Muscle layer of colon (tissue), 2 donors: ENCODE data around the gene CYB561D1.

Source experiments
- H3K27ac ChIP-seq: one replicate; pipeline ENCODE4 v1.7.0; 2013; ENCODE audit warnings: low read depth, mild to moderate bottlenecking, low read length, moderate library complexity
- H3K27me3 ChIP-seq, 2 donors: one replicate each; pipeline ENCODE4 v1.7.0; 2013; ENCODE audit warnings: low read length in 2 of 2, mild to moderate bottlenecking in 2 of 2; ENCODE audit not compliant: insufficient read depth in 2 of 2, control insufficient read depth in 1 of 2
- H3K36me3 ChIP-seq: one replicate; pipeline ENCODE4 v1.7.0; 2013; ENCODE audit warnings: mild to moderate bottlenecking, low read length; ENCODE audit not compliant: insufficient read depth
- H3K4me1 ChIP-seq: one replicate; pipeline ENCODE4 v1.7.0; 2013; ENCODE audit warnings: mild to moderate bottlenecking, low read length; ENCODE audit not compliant: insufficient read depth
- H3K4me3 ChIP-seq, 2 donors: one replicate each; pipeline ENCODE4 v1.7.0; 2013; ENCODE audit warnings: low read length in 2 of 2, low read depth in 1 of 2, mild to moderate bottlenecking in 1 of 2, moderate library complexity in 1 of 2
- H3K9ac ChIP-seq: one replicate; pipeline ENCODE4 v1.7.0; 2013; ENCODE audit warnings: low read length
- H3K9me3 ChIP-seq: one replicate; pipeline ENCODE4 v1.7.0; 2013; ENCODE audit warnings: mild to moderate bottlenecking, low read length
- donor health status: abdominal sarcoma.
- donor health status: Adenocarcinoma of cecum.

Gene CYB561D1

DNA sequence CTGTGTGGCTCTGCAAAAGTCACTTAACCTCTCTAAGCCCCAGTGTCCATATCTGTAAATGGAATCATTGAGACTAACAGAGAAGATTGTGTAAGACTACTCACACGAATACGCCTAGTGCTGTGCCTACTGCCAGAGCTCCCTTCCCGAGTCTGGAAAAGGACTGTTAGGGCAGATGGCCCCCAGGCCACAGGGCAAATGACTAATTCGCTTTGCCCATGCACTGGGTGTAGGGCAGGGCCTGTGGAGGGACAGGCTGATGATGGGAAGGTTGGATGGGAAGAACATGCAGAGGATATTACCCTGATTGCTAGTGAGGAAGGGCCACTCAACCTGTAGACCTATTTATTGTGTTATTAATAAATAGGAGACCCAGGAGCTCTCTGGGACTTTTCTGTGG is 41.6 kb downstream of the CYB561D1 start:
- Histone ChIP-seq H3K9me3 (no peaks in the 10 kb centered on the region), H3K4me1 (peaks cover 30% of the 10 kb centered on the region), H3K36me3 (no peaks in the 10 kb centered on the region), H3K27ac (no peak overlapping the region), H3K9ac (no peak overlapping the region), H3K4me3 (no peak overlapping the region), H3K27me3 (no peaks in the 10 kb centered on the region)

DNA sequence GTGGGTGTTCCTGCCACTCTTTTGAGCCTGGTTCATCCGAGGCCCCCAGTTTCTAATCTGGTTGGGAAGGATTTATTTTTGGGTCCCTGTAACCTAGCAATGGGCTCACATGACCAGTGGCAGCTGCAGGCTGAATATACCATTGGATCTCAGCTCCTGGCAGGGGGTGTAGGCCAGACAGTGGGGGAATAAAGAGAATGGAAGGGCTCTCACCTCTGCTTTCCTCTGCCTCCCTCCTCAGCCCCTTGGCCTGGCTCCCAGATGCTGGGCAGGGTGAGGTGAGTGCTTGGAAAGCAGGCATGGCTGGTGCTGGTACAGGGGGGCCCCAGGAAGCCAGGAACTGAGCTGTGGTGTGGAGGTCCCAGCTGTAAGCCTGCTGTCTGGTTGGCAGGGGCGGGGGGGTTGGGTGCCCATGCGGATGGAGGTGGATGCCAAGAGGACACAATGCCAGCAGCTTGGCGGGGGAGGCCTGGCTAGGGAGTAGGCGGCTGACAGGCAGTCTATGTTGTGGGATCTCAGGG is 42.1 kb downstream of the CYB561D1 start:
- Histone ChIP-seq H3K9me3 (no peaks in the 10 kb centered on the region), H3K9ac (no peak overlapping the region), H3K27me3 (no peaks in the 10 kb centered on the region), H3K36me3 (no peaks in the 10 kb centered on the region), H3K4me3 (no peak overlapping the region), H3K27ac (peak overlapping the region; percentile 54), H3K4me1 (peaks cover 30% of the 10 kb centered on the region)

DNA sequence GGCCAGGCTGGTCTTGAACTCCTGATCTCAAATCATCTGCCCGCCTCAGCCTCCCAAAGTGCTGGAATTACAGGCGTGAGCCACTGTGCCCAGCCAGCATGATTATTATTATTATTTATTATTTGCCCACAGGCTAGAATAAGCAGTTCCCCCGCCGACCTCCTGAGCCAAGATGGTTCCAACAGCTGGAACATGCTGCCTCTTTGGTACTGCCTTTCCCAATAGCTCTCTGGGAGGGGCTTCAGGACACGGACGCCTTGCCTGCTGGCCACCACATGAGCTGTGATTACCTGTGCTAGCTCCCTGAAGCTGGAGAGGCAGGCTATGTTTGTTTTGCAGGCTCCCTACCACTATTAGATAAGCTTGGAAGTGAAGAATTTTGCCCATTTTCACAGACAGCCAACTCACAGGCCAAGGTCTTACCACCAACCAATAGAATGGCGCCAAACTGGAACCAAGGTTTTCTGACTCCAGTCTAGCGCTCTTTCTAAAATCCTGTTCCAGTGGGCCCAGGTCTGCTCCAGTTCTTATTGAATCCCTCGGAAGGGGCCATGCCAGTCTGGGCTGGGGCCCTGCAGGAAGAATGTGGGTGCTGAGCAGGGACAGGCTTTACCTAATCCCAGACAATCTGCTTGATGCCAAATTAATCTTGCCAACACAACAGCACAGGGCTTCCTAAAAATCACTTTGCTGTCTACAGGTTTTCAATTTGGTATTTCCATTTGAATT is 43.7 kb downstream of the CYB561D1 start:
- Histone ChIP-seq H3K27me3 (no peaks in the 10 kb centered on the region), H3K9me3 (no peaks in the 10 kb centered on the region), H3K4me3 (no peak overlapping the region), H3K9ac (no peak overlapping the region), H3K4me1 (peaks cover 21% of the 10 kb centered on the region), H3K27ac (no peak overlapping the region), H3K36me3 (no peaks in the 10 kb centered on the region)

DNA sequence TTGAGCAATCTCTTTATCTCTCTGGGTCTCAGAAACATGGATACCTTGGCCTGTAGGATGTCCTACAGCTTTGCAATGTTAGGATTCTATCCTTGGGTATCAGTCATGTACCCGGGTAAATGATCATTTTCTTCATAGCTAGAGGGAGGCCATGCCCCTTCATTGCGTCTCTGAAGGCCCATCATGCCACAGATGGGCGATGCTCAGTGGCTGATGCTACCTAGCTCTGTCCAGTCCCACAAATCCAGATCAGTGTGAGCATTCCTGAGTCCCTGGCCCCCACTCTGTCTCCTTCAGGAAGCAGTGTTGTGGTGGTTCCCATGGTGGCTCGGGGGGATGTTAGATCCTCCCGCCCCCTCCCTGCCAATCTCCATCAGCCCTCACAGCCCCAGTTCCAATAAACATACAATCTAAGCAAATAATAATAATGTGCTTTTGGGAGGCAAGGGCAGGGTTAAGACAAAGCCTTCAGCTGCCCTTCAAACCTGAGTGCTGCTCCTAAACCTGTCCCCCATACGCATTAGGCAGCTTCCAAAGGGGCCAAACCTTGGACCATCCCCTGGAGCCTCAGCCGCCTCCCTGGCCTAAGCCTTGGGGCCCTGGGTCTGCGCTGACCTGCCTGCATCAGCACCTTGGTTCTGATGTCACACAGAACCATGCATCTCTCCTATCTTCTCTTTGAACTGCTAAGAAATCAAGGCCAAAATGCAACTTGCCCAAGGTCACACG is 45.1 kb downstream of the CYB561D1 start:
- Histone ChIP-seq H3K9me3 (no peaks in the 10 kb centered on the region), H3K27me3 (no peaks in the 10 kb centered on the region), H3K4me3 (no peak overlapping the region), H3K27ac (no peak overlapping the region), H3K36me3 (no peaks in the 10 kb centered on the region), H3K9ac (no peak overlapping the region), H3K4me1 (peaks cover 16% of the 10 kb centered on the region)

DNA sequence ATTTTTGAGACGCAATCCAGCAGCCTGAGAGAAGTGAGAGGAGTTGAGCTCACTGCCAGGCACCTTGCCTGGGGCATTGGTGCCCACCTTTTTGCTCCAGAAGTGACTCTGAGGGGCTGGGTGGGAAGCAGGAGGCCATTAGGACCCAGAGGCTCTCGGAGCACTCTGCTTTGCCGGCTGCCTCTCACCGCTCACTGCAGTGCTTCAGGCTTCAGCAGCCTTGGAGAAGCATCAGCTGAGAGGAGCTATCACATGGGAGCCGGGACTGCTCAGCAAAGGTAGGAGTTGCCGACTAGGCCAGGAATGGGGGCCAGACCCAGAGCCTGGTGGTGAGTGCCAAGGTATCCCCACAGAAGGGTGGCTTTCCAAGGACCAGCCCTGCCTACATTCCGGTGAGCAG is 45.8 kb downstream of the CYB561D1 start, which contains the start of gene GPR61:
Gene GPR61 (plus strand): TSS at position 197 of the 400 bp plus-strand sequence. CDS start 3,151 bp downstream, outside the sequence.
- H3K36me3 ChIP-seq, result no peaks in the 10 kb centered on the region
- H3K4me1 ChIP-seq, result peaks cover 16% of the 10 kb centered on the region
- H3K9me3 ChIP-seq, result no peaks in the 10 kb centered on the region
- no peak within 1 kb of the TSS for H3K27ac ChIP-seq
- H3K27me3 ChIP-seq, result no peaks in the 10 kb centered on the region
- no peak within 1 kb of the TSS for H3K4me3 ChIP-seq
- no peak within 1 kb of the TSS for H3K9ac ChIP-seq

DNA sequence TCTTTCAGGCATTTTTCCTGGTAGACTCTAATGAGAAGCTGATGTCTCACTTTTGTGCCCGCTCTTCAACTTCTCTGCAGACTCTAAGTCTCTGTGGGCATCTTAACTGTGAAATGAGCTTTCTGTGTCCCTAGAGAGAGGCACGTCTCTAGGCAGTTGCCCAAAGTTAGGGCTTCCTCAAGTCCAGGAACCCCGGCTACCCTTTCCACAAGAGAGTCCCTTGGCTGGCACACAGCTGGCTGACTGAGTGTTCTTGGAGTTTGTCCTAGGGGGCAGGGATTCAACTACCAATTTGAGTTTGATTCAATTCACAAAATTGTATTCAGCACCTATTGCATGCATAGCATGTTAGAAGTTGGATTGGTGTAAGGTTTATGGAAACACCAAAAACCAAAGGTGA is 47.2 kb downstream of the CYB561D1 start:
- Histone ChIP-seq H3K4me1 (peaks cover 7% of the 10 kb centered on the region), H3K36me3 (no peaks in the 10 kb centered on the region), H3K27me3 (no peaks in the 10 kb centered on the region), H3K27ac (no peak overlapping the region), H3K9me3 (no peaks in the 10 kb centered on the region), H3K9ac (no peak overlapping the region), H3K4me3 (no peak overlapping the region)

DNA sequence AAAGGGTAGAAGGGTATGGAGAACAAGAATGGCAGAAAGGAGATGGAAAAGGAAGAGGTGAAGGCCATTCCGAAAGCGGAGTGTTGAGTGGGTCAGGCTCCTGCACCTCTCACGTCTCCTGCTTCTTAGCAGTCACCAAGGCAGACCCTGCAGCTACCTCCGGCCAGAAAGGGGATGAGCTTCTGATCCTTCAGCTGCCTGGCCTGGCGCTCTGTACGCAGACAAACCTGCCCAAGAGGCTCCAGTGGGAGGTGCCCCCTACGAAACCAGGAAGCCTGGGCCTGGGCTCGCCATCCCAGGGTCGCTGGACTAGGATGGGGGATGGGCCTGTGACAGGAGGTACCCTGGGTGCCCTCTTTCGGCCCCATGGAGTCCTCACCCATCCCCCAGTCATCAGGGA is 48.8 kb downstream of the CYB561D1 start:
- no peaks in the 10 kb centered on the region for H3K27me3 ChIP-seq
- peaks cover 12% of the 10 kb centered on the region for H3K4me1 ChIP-seq
- H3K4me3 ChIP-seq, result no peak overlapping the region
- no peaks in the 10 kb centered on the region for H3K9me3 ChIP-seq
- no peak overlapping the region for H3K9ac ChIP-seq
- H3K36me3 ChIP-seq, result no peaks in the 10 kb centered on the region
- no peak overlapping the region for H3K27ac ChIP-seq

DNA sequence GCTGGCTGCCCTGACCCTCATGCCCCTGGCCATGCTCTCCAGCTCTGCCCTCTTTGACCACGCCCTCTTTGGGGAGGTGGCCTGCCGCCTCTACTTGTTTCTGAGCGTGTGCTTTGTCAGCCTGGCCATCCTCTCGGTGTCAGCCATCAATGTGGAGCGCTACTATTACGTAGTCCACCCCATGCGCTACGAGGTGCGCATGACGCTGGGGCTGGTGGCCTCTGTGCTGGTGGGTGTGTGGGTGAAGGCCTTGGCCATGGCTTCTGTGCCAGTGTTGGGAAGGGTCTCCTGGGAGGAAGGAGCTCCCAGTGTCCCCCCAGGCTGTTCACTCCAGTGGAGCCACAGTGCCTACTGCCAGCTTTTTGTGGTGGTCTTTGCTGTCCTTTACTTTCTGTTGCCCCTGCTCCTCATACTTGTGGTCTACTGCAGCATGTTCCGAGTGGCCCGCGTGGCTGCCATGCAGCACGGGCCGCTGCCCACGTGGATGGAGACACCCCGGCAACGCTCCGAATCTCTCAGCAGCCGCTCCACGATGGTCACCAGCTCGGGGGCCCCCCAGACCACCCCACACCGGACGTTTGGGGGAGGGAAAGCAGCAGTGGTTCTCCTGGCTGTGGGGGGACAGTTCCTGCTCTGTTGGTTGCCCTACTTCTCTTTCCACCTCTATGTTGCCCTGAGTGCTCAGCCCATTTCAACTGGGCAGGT is 49.5 kb downstream of the CYB561D1 start:
- Histone ChIP-seq H3K27me3 (no peaks in the 10 kb centered on the region), H3K36me3 (no peaks in the 10 kb centered on the region), H3K9ac (no peak overlapping the region), H3K4me1 (peaks cover 13% of the 10 kb centered on the region), H3K9me3 (no peaks in the 10 kb centered on the region), H3K27ac (no peak overlapping the region), H3K4me3 (no peak overlapping the region)

DNA sequence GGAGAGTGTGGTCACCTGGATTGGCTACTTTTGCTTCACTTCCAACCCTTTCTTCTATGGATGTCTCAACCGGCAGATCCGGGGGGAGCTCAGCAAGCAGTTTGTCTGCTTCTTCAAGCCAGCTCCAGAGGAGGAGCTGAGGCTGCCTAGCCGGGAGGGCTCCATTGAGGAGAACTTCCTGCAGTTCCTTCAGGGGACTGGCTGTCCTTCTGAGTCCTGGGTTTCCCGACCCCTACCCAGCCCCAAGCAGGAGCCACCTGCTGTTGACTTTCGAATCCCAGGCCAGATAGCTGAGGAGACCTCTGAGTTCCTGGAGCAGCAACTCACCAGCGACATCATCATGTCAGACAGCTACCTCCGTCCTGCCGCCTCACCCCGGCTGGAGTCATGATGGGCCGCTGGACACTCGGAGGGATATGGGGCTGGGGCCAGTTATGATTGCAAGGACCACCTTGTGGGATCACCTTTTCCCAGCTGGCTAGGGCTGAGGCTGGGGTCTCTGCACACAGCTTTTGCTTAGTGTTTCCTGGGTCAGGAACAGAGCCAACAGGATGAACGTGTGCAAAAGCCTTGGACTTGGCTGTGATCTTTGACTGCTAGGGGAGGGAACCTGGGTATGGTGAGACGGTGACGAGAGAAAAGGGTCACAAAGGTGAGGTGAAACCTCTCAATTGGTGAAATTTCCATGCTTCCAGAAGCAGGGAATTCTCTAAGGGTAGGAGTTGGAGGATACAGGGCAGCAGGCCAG is 50.3 kb downstream of the CYB561D1 start:
- H3K4me1 ChIP-seq, result peaks cover 14% of the 10 kb centered on the region
- no peak overlapping the region for H3K9ac ChIP-seq
- H3K9me3 ChIP-seq, result no peaks in the 10 kb centered on the region

DNA sequence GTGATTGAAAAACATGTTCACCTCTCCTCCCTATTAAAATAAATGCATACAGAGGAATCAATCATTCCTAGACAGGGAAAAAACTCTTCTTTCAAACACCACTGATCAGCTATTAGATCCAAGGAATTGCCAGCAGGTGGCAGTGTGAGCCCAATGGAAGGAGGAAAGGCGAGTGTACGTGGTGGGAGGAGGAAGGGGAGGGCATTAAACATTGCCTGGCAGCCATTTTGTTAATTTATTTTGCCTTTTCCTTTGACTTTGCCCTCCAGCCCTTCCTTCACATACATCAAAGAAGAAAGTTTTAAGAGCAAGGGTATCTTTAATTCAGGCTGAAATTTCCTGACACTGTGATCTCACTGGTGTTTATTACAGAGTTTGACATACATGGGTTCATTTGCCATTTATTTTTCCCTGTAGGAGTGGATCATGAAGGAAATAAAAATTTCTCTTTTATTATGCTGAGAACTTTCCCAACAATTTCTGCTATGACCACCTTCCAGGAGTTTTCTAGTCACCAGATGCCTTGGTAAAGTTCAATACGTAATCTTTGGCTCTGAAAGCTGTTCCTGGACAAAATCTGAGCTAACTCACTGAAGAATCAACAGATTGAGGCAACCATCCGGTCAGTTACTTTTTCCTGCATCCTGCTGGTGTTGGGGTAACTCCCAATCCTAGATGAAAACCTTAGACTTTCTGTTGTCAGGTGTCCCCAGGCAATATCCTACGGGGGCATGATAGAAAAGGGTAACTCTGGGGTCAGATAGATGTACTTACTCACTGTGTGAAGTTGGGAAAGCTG is 52.6 kb downstream of the CYB561D1 start:
- H3K4me1 ChIP-seq, result peaks cover 24% of the 10 kb centered on the region
- no peaks in the 10 kb centered on the region for H3K27me3 ChIP-seq
- H3K36me3 ChIP-seq, result no peaks in the 10 kb centered on the region
- no peaks in the 10 kb centered on the region for H3K9me3 ChIP-seq
- H3K27ac ChIP-seq, result peak overlapping the region; percentile 94
- peak overlapping the region in 1 of 2 donors; percentile 93 for H3K4me3 ChIP-seq
- H3K9ac ChIP-seq, result peak overlapping the region; percentile 97

More for the DNA sequence above, 50.3 kb downstream of the CYB561D1 start:
- H3K36me3 ChIP-seq, result no peaks in the 10 kb centered on the region
- H3K4me3 ChIP-seq, result no peak overlapping the region
- H3K27ac ChIP-seq, result no peak overlapping the region
- no peaks in the 10 kb centered on the region for H3K27me3 ChIP-seq
